ENCODE results near the gene OR6V1.

OR6V1 gene

GRCh38 chr7:143052041-143052440 lies at the start of gene OR6V1:
OR6V1 (plus strand) TSS chr7:143052341; CDS start chr7:143052341, 0 bp downstream.
- Mint-ChIP-seq H3K4me1 (ENCODE audit: low read depth) (no peaks in the 10 kb centered on the region), H3K27ac (no peak within 1 kb of the TSS), H3K36me3 (ENCODE audit: low read depth) (no peaks in the 10 kb centered on the region), H3K27me3 (ENCODE audit: low read depth) (no peaks in the 10 kb centered on the region), H3K9me3 (no peaks in the 10 kb centered on the region), H3K4me3 (no peak within 1 kb of the TSS)
- no peak for DNase-seq (ENCODE audit: low spot score)

- Mint-ChIP-seq H3K27me3 (ENCODE audit: low read depth) (peaks cover 23% of the 10 kb centered on the region), H3K36me3 (ENCODE audit: low read depth) (peaks cover 2% of the 10 kb centered on the region), H3K9me3 (no peaks in the 10 kb centered on the region), H3K4me1 (ENCODE audit: low read depth) (peaks cover 6% of the 10 kb centered on the region), H3K4me3 (peak overlapping the region; percentile 83), H3K27ac (no peak overlapping the region)
- DNase-seq (ENCODE audit: low spot score), result no peak
Observed at GRCh38 chr7:143002898-143003297, 49.2 kb upstream of the OR6V1 start.

GRCh38 chr7:143003393-143004051 lies 48.6 kb upstream of the OR6V1 start:
- DNase-seq (ENCODE audit: low spot score), result no peak
- H3K9me3 Mint-ChIP-seq, result no peaks in the 10 kb centered on the region
- H3K27ac Mint-ChIP-seq, result peak overlapping the region; percentile 42
- H3K4me1 Mint-ChIP-seq (ENCODE audit: low read depth), result peaks cover 8% of the 10 kb centered on the region
- H3K27me3 Mint-ChIP-seq (ENCODE audit: low read depth), result peaks cover 25% of the 10 kb centered on the region
- H3K36me3 Mint-ChIP-seq (ENCODE audit: low read depth), result peaks cover 2% of the 10 kb centered on the region
- H3K4me3 Mint-ChIP-seq, result peak overlapping the region; percentile 83

- DNase-seq (ENCODE audit: low spot score), result no peak
- H3K27ac Mint-ChIP-seq, result no peak overlapping the region
- H3K4me3 Mint-ChIP-seq, result no peak overlapping the region
- H3K4me1 Mint-ChIP-seq (ENCODE audit: low read depth), result peaks cover 8% of the 10 kb centered on the region
- H3K9me3 Mint-ChIP-seq, result no peaks in the 10 kb centered on the region
- peaks cover 27% of the 10 kb centered on the region for H3K27me3 Mint-ChIP-seq (ENCODE audit: low read depth)
- H3K36me3 Mint-ChIP-seq (ENCODE audit: low read depth), result peaks cover 2% of the 10 kb centered on the region
Observed at GRCh38 chr7:143005632-143006260, 46.4 kb upstream of the OR6V1 start.

GRCh38 chr7:143008007-143008901 lies 43.9 kb upstream of the OR6V1 start:
- peak; percentile 66 for DNase-seq (ENCODE audit: low spot score)
- H3K27me3 Mint-ChIP-seq (ENCODE audit: low read depth), result peaks cover 21% of the 10 kb centered on the region
- no peaks in the 10 kb centered on the region for H3K9me3 Mint-ChIP-seq
- H3K36me3 Mint-ChIP-seq (ENCODE audit: low read depth), result peaks cover 2% of the 10 kb centered on the region
- peaks cover 5% of the 10 kb centered on the region for H3K4me1 Mint-ChIP-seq (ENCODE audit: low read depth)
- no peak overlapping the region for H3K27ac Mint-ChIP-seq
- H3K4me3 Mint-ChIP-seq, result no peak overlapping the region

- DNase-seq (ENCODE audit: low spot score), result no peak
- H3K27me3 Mint-ChIP-seq (ENCODE audit: low read depth), result peaks cover 26% of the 10 kb centered on the region
- no peak overlapping the region for H3K27ac Mint-ChIP-seq
- H3K36me3 Mint-ChIP-seq (ENCODE audit: low read depth), result no peaks in the 10 kb centered on the region
- H3K4me3 Mint-ChIP-seq, result no peak overlapping the region
- H3K9me3 Mint-ChIP-seq, result no peaks in the 10 kb centered on the region
- H3K4me1 Mint-ChIP-seq (ENCODE audit: low read depth), result peaks cover 3% of the 10 kb centered on the region
Observed at GRCh38 chr7:143012001-143012400, 40.1 kb upstream of the OR6V1 start.

- Mint-ChIP-seq H3K4me3 (no peak overlapping the region), H3K27me3 (ENCODE audit: low read depth) (peaks cover 26% of the 10 kb centered on the region), H3K9me3 (no peaks in the 10 kb centered on the region), H3K4me1 (ENCODE audit: low read depth) (peaks cover 3% of the 10 kb centered on the region), H3K36me3 (ENCODE audit: low read depth) (no peaks in the 10 kb centered on the region), H3K27ac (no peak overlapping the region)
- no peak for DNase-seq (ENCODE audit: low spot score)
Observed at GRCh38 chr7:143012409-143012808, 39.7 kb upstream of the OR6V1 start.

- H3K4me3 Mint-ChIP-seq, result no peak overlapping the region
- no peaks in the 10 kb centered on the region for H3K4me1 Mint-ChIP-seq (ENCODE audit: low read depth)
- peaks cover 22% of the 10 kb centered on the region for H3K27me3 Mint-ChIP-seq (ENCODE audit: low read depth)
- H3K27ac Mint-ChIP-seq, result no peak overlapping the region
- no peaks in the 10 kb centered on the region for H3K9me3 Mint-ChIP-seq
- no peaks in the 10 kb centered on the region for H3K36me3 Mint-ChIP-seq (ENCODE audit: low read depth)
- no peak for DNase-seq (ENCODE audit: low spot score)
Observed at GRCh38 chr7:143013473-143013872, 38.7 kb upstream of the OR6V1 start.

- H3K4me3 Mint-ChIP-seq, result no peak overlapping the region
- no peak overlapping the region for H3K27ac Mint-ChIP-seq
- no peaks in the 10 kb centered on the region for H3K4me1 Mint-ChIP-seq (ENCODE audit: low read depth)
- no peak for DNase-seq (ENCODE audit: low spot score)
- H3K36me3 Mint-ChIP-seq (ENCODE audit: low read depth), result no peaks in the 10 kb centered on the region
- no peaks in the 10 kb centered on the region for H3K9me3 Mint-ChIP-seq
- peaks cover 22% of the 10 kb centered on the region for H3K27me3 Mint-ChIP-seq (ENCODE audit: low read depth)
Observed at GRCh38 chr7:143013893-143014292, 38.2 kb upstream of the OR6V1 start.

GRCh38 chr7:143015084-143015483 lies 37.1 kb upstream of the OR6V1 start:
- H3K36me3 Mint-ChIP-seq (ENCODE audit: low read depth), result no peaks in the 10 kb centered on the region
- H3K27me3 Mint-ChIP-seq (ENCODE audit: low read depth), result peaks cover 25% of the 10 kb centered on the region
- no peaks in the 10 kb centered on the region for H3K9me3 Mint-ChIP-seq
- no peak overlapping the region for H3K4me3 Mint-ChIP-seq
- no peak overlapping the region for H3K27ac Mint-ChIP-seq
- H3K4me1 Mint-ChIP-seq (ENCODE audit: low read depth), result no peaks in the 10 kb centered on the region
- no peak for DNase-seq (ENCODE audit: low spot score)

- Mint-ChIP-seq H3K4me3 (no peak overlapping the region), H3K4me1 (ENCODE audit: low read depth) (no peaks in the 10 kb centered on the region), H3K36me3 (ENCODE audit: low read depth) (no peaks in the 10 kb centered on the region), H3K27ac (no peak overlapping the region), H3K27me3 (ENCODE audit: low read depth) (peaks cover 25% of the 10 kb centered on the region), H3K9me3 (no peaks in the 10 kb centered on the region)
- DNase-seq (ENCODE audit: low spot score), result no peak
Observed at GRCh38 chr7:143015926-143016490, 36.1 kb upstream of the OR6V1 start.

- Mint-ChIP-seq H3K4me3 (no peak overlapping the region), H3K27me3 (ENCODE audit: low read depth) (peaks cover 31% of the 10 kb centered on the region), H3K9me3 (no peaks in the 10 kb centered on the region), H3K27ac (no peak overlapping the region), H3K36me3 (ENCODE audit: low read depth) (no peaks in the 10 kb centered on the region), H3K4me1 (ENCODE audit: low read depth) (no peaks in the 10 kb centered on the region)
- no peak for DNase-seq (ENCODE audit: low spot score)
Observed at GRCh38 chr7:143016996-143017395, 35.1 kb upstream of the OR6V1 start.

GRCh38 chr7:143018931-143019330 lies 33.2 kb upstream of the OR6V1 start:
- Mint-ChIP-seq H3K4me3 (no peak overlapping the region), H3K36me3 (ENCODE audit: low read depth) (no peaks in the 10 kb centered on the region), H3K27ac (no peak overlapping the region), H3K27me3 (ENCODE audit: low read depth) (peaks cover 31% of the 10 kb centered on the region), H3K4me1 (ENCODE audit: low read depth) (no peaks in the 10 kb centered on the region), H3K9me3 (no peaks in the 10 kb centered on the region)
- DNase-seq (ENCODE audit: low spot score), result no peak

GRCh38 chr7:143023047-143023446 lies 29.1 kb upstream of the OR6V1 start:
- peaks cover 19% of the 10 kb centered on the region for H3K27me3 Mint-ChIP-seq (ENCODE audit: low read depth)
- H3K27ac Mint-ChIP-seq, result no peak overlapping the region
- H3K36me3 Mint-ChIP-seq (ENCODE audit: low read depth), result no peaks in the 10 kb centered on the region
- no peaks in the 10 kb centered on the region for H3K9me3 Mint-ChIP-seq
- no peaks in the 10 kb centered on the region for H3K4me1 Mint-ChIP-seq (ENCODE audit: low read depth)
- no peak overlapping the region for H3K4me3 Mint-ChIP-seq
- DNase-seq (ENCODE audit: low spot score), result no peak

Measured in T-helper 2 cell treated with Interferon-gamma antibody and Interleukin-4, amounts not matched to agents 5 μg/mL and 100 μg/mL, for 36 hours (primary cell).